ENCODE results near the gene MASP2.
"Not testable (repeated sequence)": the region's sequence is repeated elsewhere in the genome, so short reads cannot be mapped to it uniquely, and the experiment has no call there.

MASP2 gene

DNA sequence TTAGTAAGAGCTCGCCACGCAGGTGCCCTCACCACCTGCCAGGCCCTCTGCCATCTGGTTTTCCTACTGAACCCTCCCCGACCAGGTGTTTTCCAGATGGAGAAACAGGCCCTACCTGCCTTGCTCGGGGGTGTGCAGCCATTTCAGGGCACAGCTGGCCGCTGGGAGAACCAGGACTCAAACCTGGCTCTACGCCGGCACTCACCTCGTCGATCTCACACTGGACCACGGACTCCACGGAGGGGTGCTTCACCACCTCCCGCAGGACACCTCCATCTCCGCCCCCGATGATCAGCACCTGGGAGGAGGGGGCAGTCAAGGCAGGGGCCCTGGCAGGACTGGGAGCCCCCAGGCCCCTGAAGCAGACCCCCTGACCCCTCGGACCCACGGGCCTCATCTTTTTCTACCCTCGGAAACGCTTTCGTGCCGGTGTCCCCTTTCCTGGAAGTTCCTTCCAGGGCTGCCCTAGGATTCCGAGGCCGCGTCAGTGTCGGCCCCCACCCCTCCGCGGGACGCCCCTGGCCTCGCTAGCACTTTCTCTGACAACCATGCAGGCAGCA lies 11.6 kb upstream of the MASP2 start:
- DNase-seq (ENCODE audit: low spot score) = no peak

DNA sequence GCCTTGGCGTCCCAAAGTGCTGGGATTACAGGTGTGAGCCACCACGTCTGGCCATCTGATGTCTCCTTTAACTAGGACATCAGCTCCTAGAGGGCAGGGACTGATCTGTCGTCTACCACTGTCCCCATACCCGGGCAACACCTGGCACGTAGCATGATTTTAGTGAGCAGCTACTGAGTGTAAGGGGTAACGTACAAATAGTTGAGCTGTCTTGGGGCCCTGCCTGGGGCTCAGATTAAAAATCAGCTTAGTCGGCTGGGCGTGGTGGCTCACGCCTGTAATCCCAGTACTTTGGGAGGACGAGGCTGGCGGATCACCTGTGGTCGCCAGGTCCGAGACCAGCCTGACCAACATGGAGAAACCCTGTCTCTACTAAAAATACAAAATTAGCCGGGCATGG lies 11.0 kb upstream of the MASP2 start:
- DNase-seq (ENCODE audit: low spot score) = no peak

DNA sequence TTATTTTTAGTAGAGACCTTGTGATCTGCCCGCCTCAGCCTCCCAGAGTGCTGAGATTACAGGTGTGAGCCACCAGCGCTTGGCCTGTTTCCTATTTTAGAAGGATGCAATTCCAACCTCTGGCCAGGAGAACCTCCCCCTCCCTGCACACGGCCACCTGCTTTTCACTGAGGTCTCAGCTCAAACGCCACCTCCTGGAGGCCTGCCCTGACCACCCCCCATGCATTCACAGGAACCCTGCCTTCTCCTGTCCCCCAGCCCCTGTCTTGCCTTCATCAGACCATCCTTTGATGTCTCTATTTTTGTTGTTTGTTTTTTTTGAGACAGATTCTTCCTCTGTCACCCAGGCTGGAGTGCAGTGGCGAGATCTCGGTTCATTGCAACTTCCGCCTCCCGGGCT lies 10.4 kb upstream of the MASP2 start:
- no peak for DNase-seq (ENCODE audit: low spot score)

DNA sequence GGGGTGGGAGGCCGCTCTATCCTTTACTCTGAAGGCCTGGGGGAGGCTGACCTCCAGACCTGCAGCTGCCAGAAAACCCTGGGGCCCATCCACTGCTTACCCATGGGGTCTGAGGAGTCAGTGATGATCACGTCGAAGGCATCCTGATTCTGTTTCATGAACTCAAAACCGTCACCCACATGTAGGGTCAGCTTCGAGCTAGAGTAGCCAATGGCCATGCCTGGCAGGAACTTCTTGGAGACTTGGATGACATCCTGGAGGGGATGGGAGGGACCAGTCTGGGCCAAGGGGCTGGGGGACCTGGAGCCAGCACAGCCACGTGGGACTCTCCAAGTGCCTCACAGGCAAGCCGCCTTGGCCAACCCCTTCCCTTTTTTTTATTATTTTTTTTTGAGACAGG lies 9.5 kb upstream of the MASP2 start:
- DNase-seq (ENCODE audit: low spot score) = no peak

DNA sequence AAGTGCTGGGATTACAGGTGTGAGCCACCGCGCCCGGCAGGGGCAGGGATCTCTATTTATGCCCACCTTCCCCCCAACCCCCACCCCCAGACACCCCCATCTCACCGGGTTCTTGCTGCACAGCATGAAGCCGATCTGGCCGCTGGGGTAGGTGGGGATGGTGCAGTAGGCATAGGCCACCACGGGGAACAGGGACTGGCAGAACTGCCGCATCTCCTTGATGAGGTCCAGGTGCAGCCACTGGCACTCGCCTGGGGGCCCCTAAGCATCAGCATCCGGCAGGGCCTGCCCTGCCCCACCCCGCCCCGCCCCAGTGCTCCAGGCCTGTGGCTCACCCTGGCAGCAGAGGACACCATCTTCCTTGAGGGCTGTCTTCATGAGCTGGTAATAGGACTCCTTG lies 8.6 kb upstream of the MASP2 start:
- no peak for DNase-seq (ENCODE audit: low spot score)

GRCh38 chr1:11054666-11055065 lies 7.6 kb upstream of the MASP2 start:
- no peak for DNase-seq (ENCODE audit: low spot score)

DNA sequence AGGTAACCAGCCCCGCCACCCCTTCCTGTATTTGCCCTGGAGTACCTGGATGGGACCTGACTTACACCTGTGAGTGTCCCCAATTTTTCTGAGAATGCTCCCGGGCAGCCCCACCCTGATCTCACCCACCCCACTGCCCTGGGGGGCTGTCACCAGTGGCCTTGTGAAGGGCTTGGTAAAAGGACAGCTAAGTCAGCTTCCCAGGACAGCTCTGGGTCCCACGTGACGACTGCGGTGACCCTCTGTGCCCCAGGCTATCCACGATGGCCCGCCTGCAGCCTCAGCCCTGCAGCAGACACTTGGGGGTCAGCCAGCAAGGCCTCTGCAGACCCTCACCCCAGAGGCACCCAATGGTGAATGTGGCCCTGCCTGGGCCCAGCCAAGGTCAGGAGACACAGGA lies 7.1 kb upstream of the MASP2 start:
- no peak for DNase-seq (ENCODE audit: low spot score)

DNA sequence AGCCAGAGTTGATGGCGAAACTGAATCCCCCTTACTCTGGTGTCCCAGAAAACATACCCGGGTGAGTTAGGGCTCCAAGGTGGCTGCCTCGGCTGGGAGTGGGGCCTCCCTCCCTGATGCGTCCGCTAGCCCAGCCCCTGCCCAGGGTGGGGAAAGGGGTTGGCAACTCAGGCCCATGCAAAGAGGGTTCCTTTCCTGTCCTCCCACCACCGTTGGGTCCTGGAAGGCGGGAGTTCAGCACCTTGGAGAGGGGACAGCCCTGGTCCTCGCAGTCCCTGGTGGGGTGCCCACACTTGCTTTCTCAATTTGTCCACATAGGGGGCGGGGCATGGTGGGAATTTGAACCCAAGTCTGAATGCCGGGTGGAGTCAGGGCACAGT lies 6.7 kb upstream of the MASP2 start:
- no peak for DNase-seq (ENCODE audit: low spot score)

GRCh38 chr1:11052839-11053757 lies 6.1 kb upstream of the MASP2 start:
- no peak for DNase-seq (ENCODE audit: low spot score)

DNA sequence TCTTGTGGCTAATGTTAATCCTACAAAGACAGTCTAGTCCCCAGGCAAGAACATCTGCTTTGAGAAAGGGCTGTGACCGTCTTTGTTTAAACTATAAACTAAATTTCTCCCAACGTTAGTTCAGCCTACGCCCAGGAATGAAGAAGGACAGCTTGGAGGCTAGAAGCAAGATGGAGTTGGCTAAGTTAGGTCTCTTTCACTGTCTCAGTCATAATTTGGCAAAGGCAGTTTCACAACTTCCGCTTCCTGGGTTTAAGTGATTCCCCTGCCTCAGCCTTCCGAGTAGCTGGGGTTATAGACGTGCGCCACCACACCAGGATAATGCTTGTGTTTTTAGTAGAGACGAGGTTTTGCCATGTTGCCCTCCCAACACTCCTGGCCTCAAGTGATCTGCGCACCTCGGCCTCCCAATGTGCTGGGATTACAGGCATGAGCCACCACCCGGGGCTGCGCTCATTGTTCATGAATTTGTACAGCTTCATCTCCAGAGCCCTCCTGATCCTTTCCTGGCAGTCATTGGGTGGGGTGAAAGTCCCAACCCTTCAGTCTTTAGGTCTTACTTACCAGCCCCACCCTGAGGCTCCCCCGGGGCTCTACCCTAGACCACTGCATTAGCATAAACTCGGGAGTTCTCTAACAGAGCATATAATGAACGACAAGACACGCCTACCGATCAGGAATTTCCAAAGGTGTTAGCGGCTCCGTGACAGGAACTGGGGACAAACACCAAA lies 4.9 kb upstream of the MASP2 start:
- no peak for DNase-seq (ENCODE audit: low spot score)

- DNase-seq (ENCODE audit: low spot score) = not testable (repeated sequence)
Measured at GRCh38 chr1:11051121-11051520, 4.1 kb upstream of the MASP2 start.

- DNase-seq (ENCODE audit: low spot score) = no peak
Measured at GRCh38 chr1:11046270-11046566, 821 bp downstream of the MASP2 start.

DNA sequence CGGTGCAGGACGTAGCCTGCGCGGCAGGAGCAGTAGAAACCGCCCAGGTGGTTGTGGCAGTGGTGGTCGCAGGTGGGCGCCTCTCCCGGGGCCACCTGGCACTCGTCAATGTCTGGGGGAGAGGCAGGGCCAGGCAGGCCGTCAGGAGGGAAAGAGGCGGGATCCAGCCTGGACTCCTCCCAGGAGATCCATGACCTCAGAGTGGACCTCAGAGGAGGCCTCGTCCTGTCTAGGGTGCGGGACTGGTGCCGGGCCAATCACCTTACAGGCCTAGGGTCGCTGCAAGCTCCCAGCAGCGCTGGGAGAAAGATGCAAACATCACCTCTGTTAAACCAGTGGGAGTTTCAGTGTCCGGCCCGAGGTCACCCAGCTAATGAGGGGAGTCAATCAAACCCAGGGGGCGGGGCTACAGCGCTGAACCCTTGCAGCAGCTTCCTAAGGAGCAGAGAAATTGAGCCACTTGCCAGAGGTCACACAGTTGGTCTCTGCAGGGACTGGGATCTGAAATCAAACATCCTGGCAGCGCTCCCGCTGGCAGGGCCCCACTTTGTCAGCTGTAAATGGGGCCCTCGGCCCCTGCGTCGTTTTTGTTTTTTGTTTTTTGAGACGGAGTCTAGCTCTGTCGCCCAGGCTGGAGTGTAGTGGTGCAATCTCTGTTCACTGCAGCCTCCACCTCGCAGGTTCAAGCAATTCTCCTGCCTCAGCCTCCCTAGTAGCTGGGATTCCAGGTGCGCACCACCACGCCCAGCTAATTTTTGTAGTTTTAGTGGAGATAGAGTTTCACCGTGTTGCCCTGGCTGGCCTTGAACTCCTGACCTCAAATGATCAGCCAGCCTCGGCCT lies 1.4 kb downstream of the MASP2 start:
- no peak for DNase-seq (ENCODE audit: low spot score)

DNA sequence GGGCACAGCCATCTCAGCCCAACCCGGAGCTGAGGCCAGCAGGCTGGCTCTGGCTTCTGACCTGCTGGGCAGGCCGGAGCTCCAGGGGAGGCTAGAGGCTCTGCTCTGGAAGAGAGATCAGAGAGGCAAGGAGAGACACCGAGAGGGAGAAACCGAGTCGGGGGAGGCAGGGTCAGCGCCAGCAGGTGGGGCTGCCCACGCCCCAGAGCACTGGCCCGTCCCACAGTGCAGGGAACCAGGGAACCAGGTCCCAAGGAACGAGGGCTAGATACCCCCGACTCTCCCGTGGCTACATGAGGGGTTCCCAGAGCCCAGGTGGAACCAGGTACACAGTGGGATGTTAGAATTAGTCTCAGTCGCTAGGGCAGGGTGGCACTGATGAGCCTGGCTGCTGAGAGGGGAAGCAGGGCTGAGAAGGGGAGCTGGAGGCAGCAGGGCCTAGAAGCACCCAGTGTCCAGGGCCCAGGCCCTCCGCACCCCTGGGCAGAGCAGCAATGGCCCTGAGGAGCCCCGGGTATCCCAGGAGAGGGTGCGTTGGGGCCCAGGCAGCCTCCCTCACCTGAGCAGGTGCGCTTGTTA lies 2.1 kb downstream of the MASP2 start:
- no peak for DNase-seq (ENCODE audit: low spot score)

DNA sequence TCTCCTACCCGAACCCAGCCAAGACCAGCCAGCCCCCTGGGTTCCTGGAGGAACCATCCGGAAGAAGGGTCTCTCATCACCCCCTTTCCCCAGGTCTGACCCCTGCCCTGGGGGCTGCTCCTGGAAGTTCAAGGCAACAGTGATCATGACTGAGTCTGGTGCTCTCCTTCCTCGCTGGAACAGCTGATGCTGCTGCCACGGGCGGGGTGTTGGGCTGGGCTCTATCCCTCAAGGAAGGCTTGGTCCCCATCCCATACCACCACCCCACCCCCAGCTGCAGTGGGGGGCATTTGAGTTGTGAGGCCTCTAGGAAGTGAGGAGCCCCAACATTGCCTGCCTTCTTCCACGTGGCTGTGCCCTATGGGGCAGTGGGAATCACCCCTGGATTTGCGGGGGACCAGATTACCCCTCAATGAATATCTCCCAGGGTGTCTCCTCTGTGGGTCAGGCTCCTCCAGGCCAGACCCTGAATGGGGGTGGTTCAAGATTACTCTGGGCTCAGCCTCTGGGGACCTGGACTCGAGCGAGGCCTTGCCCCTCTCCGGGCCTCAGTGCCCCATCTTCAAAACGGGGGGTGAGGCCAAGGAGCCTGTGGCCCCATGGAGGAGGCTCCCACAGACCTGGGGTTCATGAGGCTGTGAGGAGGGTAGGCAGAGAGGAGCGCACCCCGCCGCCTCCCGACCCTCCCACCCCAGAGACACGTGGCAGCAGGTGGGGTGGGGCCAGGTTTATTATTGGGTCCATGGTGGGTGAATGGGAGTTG lies 2.8 kb downstream of the MASP2 start:
- DNase-seq (ENCODE audit: low spot score) = no peak

DNA sequence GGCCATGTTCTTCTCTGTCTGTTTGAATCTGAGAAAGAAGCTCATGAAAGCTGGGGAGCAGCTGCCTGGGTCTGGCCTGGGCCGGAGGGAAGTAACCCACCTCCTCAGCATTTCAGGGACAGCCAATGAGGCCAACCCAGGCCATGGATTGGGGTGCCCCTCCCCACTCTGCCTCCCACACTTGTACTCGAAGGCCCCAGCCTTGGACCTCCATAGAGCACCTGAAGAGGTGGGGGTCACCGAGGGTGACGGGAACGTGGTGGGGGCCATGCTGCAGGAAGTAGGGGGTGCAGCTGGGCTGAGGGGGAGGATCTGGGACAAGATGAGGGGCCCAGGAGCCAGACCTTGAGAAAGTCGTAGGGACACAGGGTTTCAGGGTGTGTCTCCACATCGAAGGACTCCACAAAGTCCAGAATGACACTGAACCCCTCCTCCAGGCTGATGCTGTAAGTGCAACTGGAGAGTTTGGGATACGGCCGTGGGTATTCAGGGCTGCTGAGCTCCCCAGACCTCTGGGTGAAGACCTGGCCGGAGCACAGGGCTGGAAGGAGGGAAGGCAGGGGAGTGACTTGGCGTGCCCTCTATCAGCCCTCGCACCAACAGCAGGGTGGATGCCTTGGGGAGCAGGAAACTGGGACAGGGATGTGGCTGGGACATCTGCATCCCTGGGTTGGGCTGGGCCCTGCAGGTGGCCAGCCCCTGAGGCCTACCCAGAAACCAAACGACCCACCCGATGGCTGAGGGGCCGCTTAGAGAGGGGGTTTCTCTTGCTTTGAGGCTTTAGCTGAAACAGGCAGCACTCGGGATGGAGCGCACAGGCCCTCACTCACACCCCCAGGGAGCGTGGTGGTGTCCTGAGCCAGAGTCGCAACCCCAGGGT lies 3.8 kb downstream of the MASP2 start:
- no peak for DNase-seq (ENCODE audit: low spot score)

DNA sequence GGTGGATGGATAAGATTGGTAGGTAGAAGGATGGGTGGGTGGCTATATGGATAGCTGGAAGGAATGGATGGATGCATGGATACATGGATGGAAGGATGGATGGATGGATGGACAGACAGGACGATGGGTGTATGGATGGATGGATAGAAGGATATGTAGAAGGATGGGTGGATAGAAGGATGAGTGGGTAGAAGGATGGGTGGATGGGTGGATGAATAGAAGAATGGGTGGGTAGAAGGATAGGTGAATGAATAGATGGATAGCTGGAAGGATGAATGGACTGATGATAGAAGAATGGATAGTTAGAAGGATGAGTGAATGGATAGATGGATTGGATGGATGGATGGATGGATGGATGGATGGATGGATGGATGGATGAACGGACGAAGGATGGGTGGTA lies 5.0 kb downstream of the MASP2 start:
- no peak for DNase-seq (ENCODE audit: low spot score)

DNA sequence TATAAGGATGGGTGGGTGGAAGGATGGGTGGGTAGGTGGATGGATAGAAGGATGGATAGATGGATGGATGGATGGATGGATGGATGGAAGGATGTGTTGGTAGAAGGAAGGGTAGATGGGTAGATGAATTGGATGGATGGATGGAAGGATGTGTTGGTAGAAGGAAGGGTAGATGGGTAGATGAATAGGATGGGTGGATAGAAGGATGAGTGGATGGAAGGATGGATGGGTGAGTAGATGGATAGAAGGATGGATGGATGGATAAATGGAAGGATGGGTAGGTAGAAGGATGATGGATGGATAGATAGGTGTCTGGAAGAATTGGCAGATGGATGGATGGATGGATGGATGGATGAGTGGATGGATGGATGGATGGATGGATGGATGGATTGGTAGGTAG lies 6.0 kb downstream of the MASP2 start:
- DNase-seq (ENCODE audit: low spot score) = no peak

DNA sequence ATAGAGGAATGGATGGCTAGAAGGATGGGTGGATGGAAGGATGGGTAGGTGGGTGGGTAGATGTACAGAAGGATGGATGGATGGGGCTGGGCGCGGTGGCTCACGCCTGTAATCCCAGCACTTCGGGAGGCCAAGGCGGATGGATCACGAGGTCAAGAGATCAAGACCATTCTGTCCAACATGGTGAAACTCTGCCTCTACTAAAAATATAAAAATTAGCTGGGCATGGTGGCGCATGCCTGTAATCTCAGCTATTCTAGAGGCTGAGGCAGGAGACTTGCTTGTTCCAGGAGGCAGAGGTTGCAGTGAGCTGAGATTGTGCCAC lies 7.0 kb downstream of the MASP2 start:
- DNase-seq (ENCODE audit: low spot score) = not testable (repeated sequence)

DNA sequence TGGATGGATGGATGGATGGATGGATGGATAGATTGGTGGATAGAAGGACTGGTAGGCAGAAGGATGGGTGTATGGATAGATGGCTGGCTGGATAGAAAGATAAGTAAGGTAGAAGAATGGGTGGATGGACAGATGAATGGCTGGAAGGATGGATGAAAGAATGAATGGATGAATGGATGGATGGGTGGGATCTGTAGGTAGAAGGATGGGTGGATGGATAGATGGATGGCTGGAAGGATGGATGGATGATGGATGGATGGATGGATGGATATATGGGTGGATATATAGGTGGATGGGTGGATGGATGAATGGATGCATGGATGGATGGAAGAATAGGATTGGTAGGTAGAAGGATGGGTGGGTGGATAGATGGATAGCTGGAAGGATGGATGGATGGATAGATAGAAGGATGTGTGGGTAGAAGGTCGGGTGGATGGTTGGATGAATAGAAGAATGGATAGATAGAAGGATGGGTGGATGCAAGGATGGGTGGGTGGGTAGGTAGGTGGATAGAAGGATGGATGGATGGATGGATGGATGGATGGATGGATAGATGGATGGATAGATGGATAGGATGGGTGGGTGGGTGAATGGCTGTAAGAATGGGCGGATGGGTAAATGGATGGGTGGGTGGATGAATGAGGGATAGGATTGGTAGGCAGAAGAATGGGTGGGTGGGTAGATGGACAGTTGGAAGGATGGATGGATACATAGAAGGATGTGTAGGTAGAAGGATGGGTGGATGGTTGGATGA lies 7.5 kb downstream of the MASP2 start:
- DNase-seq (ENCODE audit: low spot score) = no peak
